ENCODE data around the gene KIAA0319L. TPM values are rescaled to one million over a fixed set of nuclear protein-coding genes. Genes with fewer than 3 reads are reported as not detected.

Gene KIAA0319L
- total RNA-seq, 1 donor from 2014 or later: 58.3 TPM

GRCh38 chr1:35519432-35519831 is 37.8 kb downstream of the KIAA0319L start:
- H3F3A ChIP-seq (ENCODE audit: low read depth): no peaks in the 10 kb centered on the region
- no peak overlapping the region for H3K27ac Mint-ChIP-seq
- no peaks in the 10 kb centered on the region for H3K4me1 ChIP-seq
- no peak overlapping the region for H2AFZ ChIP-seq (replicated peaks)
- H3K27me3 Mint-ChIP-seq (ENCODE audit: insufficient read depth, low read depth): peaks cover 2% of the 10 kb centered on the region
- peaks cover 42% of the 10 kb centered on the region for H3K79me2 ChIP-seq (ENCODE audit: low read depth)
- no peak overlapping the region for H3K4me2 ChIP-seq
- no peaks in the 10 kb centered on the region for H3K27me3 ChIP-seq
- H3K9me3 Mint-ChIP-seq: peaks cover 46% of the 10 kb centered on the region
- H3K36me3 ChIP-seq: peaks cover 4% of the 10 kb centered on the region
- H3K9me3 ChIP-seq (ENCODE audit: low read depth): peaks cover 5% of the 10 kb centered on the region
- no peak overlapping the region for H3K4me3 Mint-ChIP-seq
- no peaks in the 10 kb centered on the region for H3K4me1 Mint-ChIP-seq
- H3K36me3 Mint-ChIP-seq: peaks cover 48% of the 10 kb centered on the region
- H3K9ac ChIP-seq: no peak overlapping the region
- no peaks in the 10 kb centered on the region for H4K20me1 ChIP-seq (ENCODE audit: low read depth)
- TF ChIP-seq EZH2 (IDR thresholded peaks at IDR 0.05): no peak
- TF ChIP-seq EZH2phosphoT487 (IDR thresholded peaks at IDR 0.05): no peak
- TF ChIP-seq CTCF (IDR thresholded peaks at IDR 0.05): no peak
- DNase-seq (ENCODE audit: low spot score): no peak
- no peak overlapping the region for H3K4me3 ChIP-seq
- H3K27ac ChIP-seq: no peak overlapping the region

- Mint-ChIP-seq H3K36me3 (peaks cover 48% of the 10 kb centered on the region), H3K9me3 (peaks cover 48% of the 10 kb centered on the region), H3K4me1 (no peaks in the 10 kb centered on the region), H3K27me3 (ENCODE audit: insufficient read depth, low read depth) (peaks cover 2% of the 10 kb centered on the region), H3K27ac (no peak overlapping the region), H3K4me3 (no peak overlapping the region)
- H3K36me3 ChIP-seq: peaks cover 6% of the 10 kb centered on the region
- TF ChIP-seq EZH2 (IDR thresholded peaks at IDR 0.05) (no peak), CTCF (IDR thresholded peaks at IDR 0.05) (no peak), EZH2phosphoT487 (IDR thresholded peaks at IDR 0.05) (no peak)
- no peaks in the 10 kb centered on the region for H3K4me1 ChIP-seq
- H3K4me2 ChIP-seq: no peak overlapping the region
- no peak overlapping the region for H3K27ac ChIP-seq
- DNase-seq (ENCODE audit: low spot score): no peak
- peaks cover 54% of the 10 kb centered on the region for H3K79me2 ChIP-seq (ENCODE audit: low read depth)
- H3K9me3 ChIP-seq (ENCODE audit: low read depth): peaks cover 5% of the 10 kb centered on the region
- no peak overlapping the region for H3K9ac ChIP-seq
- H4K20me1 ChIP-seq (ENCODE audit: low read depth): no peaks in the 10 kb centered on the region
- H3K27me3 ChIP-seq: no peaks in the 10 kb centered on the region
- H2AFZ ChIP-seq (replicated peaks): no peak overlapping the region
- H3K4me3 ChIP-seq: no peak overlapping the region
- H3F3A ChIP-seq (ENCODE audit: low read depth): no peaks in the 10 kb centered on the region
These were observed 39.0 kb downstream of the KIAA0319L start for GRCh38 chr1:35518183-35518582.

DNA sequence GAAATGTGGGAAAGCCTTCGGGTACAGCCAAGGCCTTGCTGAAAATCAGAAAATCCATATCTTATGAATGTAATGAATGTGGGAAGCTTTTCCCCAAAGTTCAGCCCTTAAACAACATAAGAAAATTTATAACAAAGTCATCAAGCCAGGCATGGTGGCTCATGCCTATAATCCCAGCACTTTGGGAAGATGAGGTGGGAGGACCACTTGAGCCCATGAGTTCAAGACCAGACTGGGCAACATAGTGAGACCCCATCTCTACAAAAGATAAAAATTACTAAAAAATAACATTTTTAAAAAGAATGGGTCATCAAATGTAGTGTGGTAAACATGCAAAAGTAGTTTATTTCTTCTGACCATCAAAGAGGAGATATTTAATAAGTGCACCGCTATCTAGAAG is 45.9 kb downstream of the KIAA0319L start:
- Histone ChIP-seq H2AFZ (replicated peaks) (no peak overlapping the region), H4K20me1 (ENCODE audit: low read depth) (peaks cover 13% of the 10 kb centered on the region), H3K4me1 (no peaks in the 10 kb centered on the region), H3K27ac (no peak overlapping the region), H3K79me2 (ENCODE audit: low read depth) (peaks cover 41% of the 10 kb centered on the region), H3F3A (ENCODE audit: low read depth) (no peaks in the 10 kb centered on the region), H3K27me3 (no peaks in the 10 kb centered on the region), H3K9me3 (ENCODE audit: low read depth) (no peaks in the 10 kb centered on the region), H3K36me3 (peaks cover 4% of the 10 kb centered on the region), H3K4me3 (no peak overlapping the region), H3K9ac (no peak overlapping the region), H3K4me2 (no peak overlapping the region)
- H3K36me3 Mint-ChIP-seq: peaks cover 28% of the 10 kb centered on the region
- H3K4me3 Mint-ChIP-seq: no peak overlapping the region
- no peaks in the 10 kb centered on the region for H3K4me1 Mint-ChIP-seq
- no peaks in the 10 kb centered on the region for H3K27me3 Mint-ChIP-seq (ENCODE audit: insufficient read depth, low read depth)
- DNase-seq (ENCODE audit: low spot score): no peak
- peaks cover 18% of the 10 kb centered on the region for H3K9me3 Mint-ChIP-seq
- no peak overlapping the region for H3K27ac Mint-ChIP-seq
- no peak for TF ChIP-seq CTCF (IDR thresholded peaks at IDR 0.05)
- TF ChIP-seq EZH2 (IDR thresholded peaks at IDR 0.05): no peak
- TF ChIP-seq EZH2phosphoT487 (IDR thresholded peaks at IDR 0.05): no peak

Data from neural progenitor cell (in vitro differentiated cells).